Brain pericyte (primary cell): ENCODE measurements around the gene OR10AD1.
"Not testable (repeated sequence)": the region's sequence is repeated elsewhere in the genome, so short reads cannot be mapped to it uniquely, and the experiment has no call there.

Experiments
- DNase-seq: peaks from one replicate; pipeline ENCODE4 v3.0.0-alpha.2; 2012; ENCODE audit warnings: low read depth, low spot score

The OR10AD1 gene

GRCh38 chr12:48160807-48161206 lies 42.3 kb downstream of the OR10AD1 start:
- no peak for DNase-seq

GRCh38 chr12:48160046-48160445 lies 43.0 kb downstream of the OR10AD1 start:
- no peak for DNase-seq

GRCh38 chr12:48157889-48158370 lies 45.2 kb downstream of the OR10AD1 start:
- DNase-seq = no peak

GRCh38 chr12:48157018-48157888 lies 45.8 kb downstream of the OR10AD1 start, which contains the start of gene ASB8:
TSS of gene ASB8 (minus strand) at chr12:48157515. CDS start at chr12:48153496, 4,019 bp downstream.
- DNase-seq = peak; percentile 96

GRCh38 chr12:48156652-48157017 lies 46.5 kb downstream of the OR10AD1 start:
- DNase-seq = no peak

- not testable (repeated sequence) for DNase-seq
Observed at GRCh38 chr12:48155786-48156185, 47.3 kb downstream of the OR10AD1 start.
